Vagina (tissue), 2 donors: ENCODE data around the gene SPACA1. TPM values are rescaled to one million over a fixed set of nuclear protein-coding genes. Genes with fewer than 3 reads are reported as not detected.

Experiments used
- DNase-seq, 2 donors: peaks; one replicate each; pipeline ENCODE4 v3.0.0-alpha.2; 2017; ENCODE audit errors: extremely low spot score in 2 of 2
- H3K27ac ChIP-seq: fragments of 200-600 bp; sonication (generic); one replicate; pipeline ENCODE4 v1.5.1; 2019
- H3K27me3 ChIP-seq: fragments of 200-600 bp; sonication (generic); one replicate; pipeline ENCODE4 v1.5.1; 2019
- H3K36me3 ChIP-seq, 2 donors: fragments of 200-600 bp; sonication (generic); one replicate each; pipeline ENCODE4 v1.5.1; 2017 to 2019
- H3K4me1 ChIP-seq: fragments of 200-600 bp; sonication (generic); one replicate; pipeline ENCODE4 v1.5.1; 2019
- H3K4me3 ChIP-seq, 2 donors: fragments of 200-600 bp; sonication (generic); 1 replicate in 1 of 2; 2 replicates in 1 of 2; pipeline ENCODE4 v1.5.1; 2016 to 2019
- H3K9me3 ChIP-seq: fragments of 200-600 bp; sonication (generic); one replicate; pipeline ENCODE4 v1.5.1; 2019
- CTCF ChIP-seq, 3 experiments: fragments of 450-650 bp in 2 of 3; fragments of 200-600 bp in 1 of 3; sonication (generic) in 1 of 3; IDR thresholded peaks; one replicate each; pipeline ENCODE4 v1.5.1; 2017 to 2019; ENCODE audit warnings: antibody characterized with exemption in 3 of 3, mild to moderate bottlenecking in 2 of 3, moderate library complexity in 2 of 3
- POLR2A ChIP-seq, 2 donors: fragments of 450-650 bp; IDR thresholded peaks; one replicate each; pipeline ENCODE4 v1.6.1; 2017; ENCODE audit warnings: antibody characterized with exemption in 2 of 2, mild to moderate bottlenecking in 2 of 2, moderate library complexity in 2 of 2
- POLR2AphosphoS5 ChIP-seq, 2 donors: sonication (generic); formaldehyde crosslinking; IDR thresholded peaks; one replicate each; pipeline ENCODE4 v1.9.0; 2017; ENCODE audit warnings: antibody characterized with exemption in 2 of 2, mild to moderate bottlenecking in 2 of 2, low read depth in 1 of 2; ENCODE audit not compliant: insufficient read depth in 1 of 2
- intact Hi-C: fragments of 100-400 bp; cut with DNase I; formaldehyde crosslinking; loops from one replicate; pipeline ENCODE4 v1.15.1; 2023
- total RNA-seq: library from RNA; depleted of rRNA; stranded (reverse); fragments of >200 nt; gene quantifications from one replicate; pipeline ENCODE4 v1.2.3, GENCODE V29; 2016

The SPACA1 gene
- total RNA-seq, 1 donor from 2014 or later: not detected

GRCh38 chr6:88077305-88077704, 29.7 kb downstream of the SPACA1 start:
- TF ChIP-seq POLR2A (IDR thresholded peaks at IDR 0.05): no peak
- no peak for TF ChIP-seq POLR2AphosphoS5 (IDR thresholded peaks at IDR 0.05; ENCODE audit: insufficient read depth in 1 of 2, low read depth in 1 of 2)
- TF ChIP-seq CTCF (IDR thresholded peaks at IDR 0.05): no peak
- Histone ChIP-seq H3K4me3 (no peak overlapping the region), H3K36me3 (no peaks in the 10 kb centered on the region), H3K9me3 (no peaks in the 10 kb centered on the region), H3K27me3 (no peaks in the 10 kb centered on the region), H3K27ac (no peak overlapping the region), H3K4me1 (no peaks in the 10 kb centered on the region)
- intact Hi-C loops: no loop called here
- no peak for DNase-seq

- no peaks in the 10 kb centered on the region for H3K27me3 ChIP-seq
- no peaks in the 10 kb centered on the region for H3K36me3 ChIP-seq
- no peaks in the 10 kb centered on the region for H3K9me3 ChIP-seq
- H3K4me3 ChIP-seq: no peak overlapping the region
- intact Hi-C loops: no loop called here
- TF ChIP-seq CTCF (IDR thresholded peaks at IDR 0.05): no peak
- TF ChIP-seq POLR2AphosphoS5 (IDR thresholded peaks at IDR 0.05; ENCODE audit: insufficient read depth in 1 of 2, low read depth in 1 of 2): no peak
- no peak for TF ChIP-seq POLR2A (IDR thresholded peaks at IDR 0.05)
- no peaks in the 10 kb centered on the region for H3K4me1 ChIP-seq
- H3K27ac ChIP-seq: no peak overlapping the region
- DNase-seq: no peak
Observed at GRCh38 chr6:88086792-88087191, 39.2 kb downstream of the SPACA1 start.

- no peaks in the 10 kb centered on the region for H3K9me3 ChIP-seq
- H3K36me3 ChIP-seq: no peaks in the 10 kb centered on the region
- no peak for DNase-seq
- no peak for TF ChIP-seq POLR2AphosphoS5 (IDR thresholded peaks at IDR 0.05; ENCODE audit: insufficient read depth in 1 of 2, low read depth in 1 of 2)
- TF ChIP-seq POLR2A (IDR thresholded peaks at IDR 0.05): no peak
- TF ChIP-seq CTCF (IDR thresholded peaks at IDR 0.05): no peak
- H3K27ac ChIP-seq: no peak overlapping the region
- no peaks in the 10 kb centered on the region for H3K4me1 ChIP-seq
- intact Hi-C loops: no loop called here
- no peak overlapping the region for H3K4me3 ChIP-seq
- no peaks in the 10 kb centered on the region for H3K27me3 ChIP-seq
Observed at GRCh38 chr6:88089708-88090107, 42.1 kb downstream of the SPACA1 start.

GRCh38 chr6:88105741-88106340, 58.2 kb downstream of the SPACA1 start:
- no peak overlapping the region for H3K27ac ChIP-seq
- H3K4me3 ChIP-seq: no peak overlapping the region
- intact Hi-C loops: no loop called here
- no peaks in the 10 kb centered on the region for H3K36me3 ChIP-seq
- H3K9me3 ChIP-seq: no peaks in the 10 kb centered on the region
- H3K27me3 ChIP-seq: no peaks in the 10 kb centered on the region
- no peak for TF ChIP-seq POLR2A (IDR thresholded peaks at IDR 0.05)
- no peak for TF ChIP-seq CTCF (IDR thresholded peaks at IDR 0.05)
- TF ChIP-seq POLR2AphosphoS5 (IDR thresholded peaks at IDR 0.05; ENCODE audit: insufficient read depth in 1 of 2, low read depth in 1 of 2): no peak
- no peaks in the 10 kb centered on the region for H3K4me1 ChIP-seq
- DNase-seq: no peak

- Histone ChIP-seq H3K4me1 (no peaks in the 10 kb centered on the region), H3K9me3 (no peaks in the 10 kb centered on the region), H3K27me3 (no peaks in the 10 kb centered on the region), H3K4me3 (no peak overlapping the region), H3K27ac (no peak overlapping the region), H3K36me3 (no peaks in the 10 kb centered on the region)
- TF ChIP-seq POLR2AphosphoS5 (IDR thresholded peaks at IDR 0.05; ENCODE audit: insufficient read depth in 1 of 2, low read depth in 1 of 2) (no peak), POLR2A (IDR thresholded peaks at IDR 0.05) (no peak), CTCF (IDR thresholded peaks at IDR 0.05) (no peak)
- DNase-seq: no peak
- intact Hi-C loops: no loop called here
Observed at GRCh38 chr6:88107241-88107640, 59.6 kb downstream of the SPACA1 start.
